GM04504 (cell line): ENCODE measurements around the gene IFNAR2.
"Not testable (repeated sequence)": the region's sequence is repeated elsewhere in the genome, so short reads cannot be mapped to it uniquely, and the experiment has no call there.

ENCODE experiments used
- DNase-seq: peaks from one replicate; pipeline ENCODE4 v3.0.0-alpha.2; 2012; ENCODE audit warnings: low read depth

The IFNAR2 gene

GRCh38 chr21:33214056-33214455, 15.7 kb upstream of the IFNAR2 start:
- no peak for DNase-seq

DNA sequence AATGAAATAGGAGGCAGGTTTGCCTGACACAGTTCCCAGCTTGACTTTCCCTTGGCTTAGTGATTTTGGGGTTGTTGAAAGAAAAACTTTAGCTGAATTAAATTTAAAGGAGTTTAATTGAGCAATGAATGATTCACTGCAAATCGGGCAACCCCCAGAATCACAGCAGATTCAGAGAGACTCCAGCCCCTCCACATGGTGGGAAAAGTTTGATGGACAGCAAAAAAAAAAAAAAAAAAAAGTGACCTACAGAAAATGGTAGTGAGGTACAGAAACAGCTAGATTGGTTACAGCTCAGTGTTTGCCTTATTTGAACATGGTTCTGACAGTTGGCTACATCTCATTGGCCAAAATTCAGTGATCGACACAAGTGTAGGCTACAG, 12.6 kb upstream of the IFNAR2 start:
- DNase-seq: no peak

DNA sequence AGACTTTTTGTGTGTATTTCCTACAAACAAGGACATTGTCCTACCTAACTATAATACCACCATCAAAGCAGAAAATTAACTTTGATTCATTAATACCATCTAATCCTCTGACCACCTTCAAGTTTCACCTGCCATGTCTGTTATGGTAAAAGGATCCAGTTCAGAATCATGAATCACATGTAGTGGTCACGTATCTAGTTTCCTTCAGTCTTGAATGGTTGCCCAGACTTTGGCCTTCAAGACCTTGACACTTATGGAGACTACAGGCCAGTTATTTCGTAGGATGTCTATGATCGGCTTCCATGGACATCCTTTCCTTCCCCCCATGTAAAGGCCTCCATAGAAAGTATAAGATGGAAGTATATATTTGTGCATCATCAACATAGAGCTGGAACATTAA, 10.4 kb upstream of the IFNAR2 start:
- no peak for DNase-seq

DNA sequence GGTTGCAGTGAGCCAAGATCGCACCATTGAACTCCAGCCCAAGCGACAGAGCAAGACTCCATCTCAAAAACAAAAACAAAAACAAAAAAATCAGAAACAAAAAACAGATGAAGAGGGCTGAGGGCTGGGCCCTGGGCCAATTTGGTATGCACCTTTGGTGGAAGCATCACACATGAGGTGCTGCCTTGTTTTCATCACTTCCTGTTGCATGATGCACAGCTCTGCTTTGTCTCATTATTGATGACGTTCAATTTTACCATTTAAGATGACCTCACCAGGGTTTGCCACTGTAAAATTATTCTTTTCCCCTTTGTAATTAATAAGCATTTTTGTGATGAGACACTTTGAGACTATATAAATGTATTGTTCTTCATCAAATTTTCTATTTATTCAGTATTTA, 9.8 kb upstream of the IFNAR2 start:
- no peak for DNase-seq

GRCh38 chr21:33225376-33225775, 4.4 kb upstream of the IFNAR2 start:
- DNase-seq: not testable (repeated sequence)

DNA sequence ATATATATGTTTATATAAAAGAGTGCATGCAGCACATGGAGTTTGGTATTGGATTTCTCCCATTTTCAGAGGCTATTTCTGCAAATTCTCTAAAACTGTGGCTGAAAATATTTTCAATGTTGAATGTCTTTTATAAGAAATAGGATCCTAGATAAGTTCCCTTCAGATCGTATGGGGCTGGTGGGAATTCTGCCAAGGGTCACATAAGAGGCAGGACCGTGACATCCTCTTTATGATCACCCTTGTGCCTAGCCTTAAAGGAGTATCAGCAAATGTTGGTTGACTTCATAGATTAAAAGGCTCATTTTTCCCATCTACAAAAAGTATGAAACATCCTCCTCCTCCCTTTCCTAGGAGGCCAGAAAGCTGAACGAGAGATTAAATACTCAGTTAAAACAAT, 1.3 kb upstream of the IFNAR2 start:
- no peak for DNase-seq

DNA sequence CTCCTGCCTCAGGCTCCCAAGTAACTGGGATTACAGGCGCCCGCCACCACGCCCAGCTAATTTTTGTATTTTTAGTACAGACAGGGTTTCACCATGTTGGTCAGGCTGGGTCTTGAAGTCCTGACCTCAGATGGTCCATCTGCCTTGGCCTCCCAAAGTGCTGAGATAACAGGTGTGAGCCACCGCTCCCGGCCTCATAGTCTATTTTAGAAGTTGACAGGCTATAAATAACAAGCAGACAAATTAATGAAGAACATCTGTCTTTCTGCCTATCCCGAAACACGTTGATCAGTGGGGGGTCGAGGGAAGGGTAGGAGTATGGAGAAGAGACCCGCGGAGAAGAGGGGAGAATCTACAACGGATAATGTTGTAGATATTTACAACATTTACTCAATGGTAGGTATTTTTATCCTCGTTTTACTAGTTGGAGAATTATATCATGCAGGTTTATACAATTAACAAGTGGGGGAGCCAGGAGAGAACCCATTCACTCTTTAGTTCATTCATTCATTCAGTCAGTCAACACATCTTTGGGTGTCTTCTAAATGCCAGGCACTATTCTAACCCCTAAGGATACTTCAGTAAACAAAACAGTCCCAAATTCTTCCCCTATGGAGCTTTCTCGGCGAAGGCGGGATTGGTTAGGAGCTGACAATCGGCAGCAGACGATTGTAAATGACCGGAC, 497 bp upstream of the IFNAR2 start:
- no peak for DNase-seq

- no peak for DNase-seq
Observed at GRCh38 chr21:33230545-33231324, 997 bp downstream of the IFNAR2 start.

DNA sequence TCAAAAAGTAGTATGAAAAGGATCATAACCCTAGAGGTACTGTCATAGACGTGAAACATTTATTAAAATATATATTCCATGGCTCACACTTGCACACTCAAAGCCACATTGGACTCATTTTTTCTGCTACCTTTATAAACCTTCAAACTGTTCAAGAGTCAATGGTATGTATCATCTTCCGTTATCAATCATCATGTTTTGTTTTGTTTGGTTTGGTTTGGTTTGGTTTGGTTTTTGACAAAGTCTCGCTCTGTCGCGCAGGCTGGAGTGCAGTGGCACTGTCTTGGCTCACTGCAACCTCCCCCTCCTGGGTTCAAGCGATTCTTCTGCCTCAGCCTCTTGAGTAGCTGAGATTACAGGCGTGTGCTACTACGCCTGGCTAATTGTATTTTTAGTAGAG, 1.8 kb downstream of the IFNAR2 start:
- no peak for DNase-seq

- DNase-seq: no peak
Observed at GRCh38 chr21:33232291-33233034, 2.7 kb downstream of the IFNAR2 start.

GRCh38 chr21:33234635-33235520, 5.1 kb downstream of the IFNAR2 start:
- DNase-seq: no peak

DNA sequence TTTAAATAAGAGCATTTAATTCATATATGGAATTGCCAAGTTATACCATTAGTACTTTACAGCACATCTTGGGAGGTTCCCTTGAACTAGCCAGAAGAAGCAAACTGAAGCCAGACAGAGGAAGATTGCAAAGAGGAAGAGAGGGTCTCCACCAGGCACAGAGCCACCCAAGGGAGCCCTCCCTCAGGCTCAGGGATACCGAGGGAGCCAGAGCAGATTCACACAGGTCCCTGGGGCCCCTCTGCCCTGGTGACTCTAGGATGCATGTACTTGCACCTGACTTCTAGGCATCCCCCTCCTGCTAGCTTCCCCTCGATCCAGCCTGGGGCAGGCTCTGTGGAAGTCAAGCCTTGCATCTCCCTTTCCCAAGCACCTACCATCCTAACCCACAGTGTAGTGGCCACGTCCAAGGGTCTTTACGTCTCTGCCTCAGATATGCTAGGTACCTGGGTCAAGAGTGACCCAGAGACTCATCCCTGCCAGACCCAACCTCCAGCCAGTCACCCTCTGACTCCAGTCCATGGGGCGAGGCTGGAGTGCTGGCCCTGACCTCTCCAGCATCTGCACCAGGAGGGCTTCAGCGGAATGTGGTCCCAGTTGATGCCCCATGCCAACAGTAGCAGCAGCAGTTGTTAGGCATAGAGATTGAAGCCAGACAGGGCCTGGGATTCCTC, 6.4 kb downstream of the IFNAR2 start:
- no peak for DNase-seq

- no peak for DNase-seq
Observed at GRCh38 chr21:33236766-33237165, 7.0 kb downstream of the IFNAR2 start.

DNA sequence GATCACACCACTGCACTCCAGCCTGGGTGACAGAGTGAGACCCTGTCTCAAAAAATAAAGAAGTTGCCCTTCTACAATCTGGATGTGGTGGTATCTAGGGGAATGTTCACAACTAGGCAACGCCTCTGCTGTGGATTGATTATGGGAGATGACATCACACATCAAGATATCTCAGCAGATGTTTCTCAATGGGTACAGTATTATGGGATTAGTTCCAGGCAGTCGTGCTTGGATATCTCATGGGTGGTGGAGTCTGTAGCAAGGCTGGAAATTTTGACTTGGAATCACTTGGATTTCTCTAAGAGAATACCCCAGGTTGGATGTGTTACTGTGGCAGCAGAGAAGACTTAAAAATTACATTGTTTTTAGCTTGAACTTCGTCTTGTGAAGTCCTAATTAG, 7.7 kb downstream of the IFNAR2 start:
- no peak for DNase-seq

DNA sequence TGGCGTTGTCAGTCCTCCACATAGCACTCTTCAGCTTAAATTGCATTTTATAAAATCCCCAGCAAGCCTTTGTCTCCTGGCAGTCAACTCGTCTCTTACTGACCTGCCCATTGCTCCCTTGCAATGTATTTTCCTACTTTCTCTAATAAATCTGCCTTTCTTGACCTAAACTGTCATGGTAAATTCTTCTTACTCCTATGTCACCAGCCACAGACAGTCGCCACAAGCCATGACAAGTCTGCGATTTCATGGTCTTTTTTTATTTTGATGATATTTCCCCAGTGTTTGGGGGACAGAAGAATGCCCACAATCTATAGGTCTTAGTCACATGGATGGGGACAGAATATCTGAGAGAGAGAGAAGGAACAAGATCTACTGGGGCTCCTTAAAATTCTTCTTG, 8.4 kb downstream of the IFNAR2 start:
- no peak for DNase-seq

DNA sequence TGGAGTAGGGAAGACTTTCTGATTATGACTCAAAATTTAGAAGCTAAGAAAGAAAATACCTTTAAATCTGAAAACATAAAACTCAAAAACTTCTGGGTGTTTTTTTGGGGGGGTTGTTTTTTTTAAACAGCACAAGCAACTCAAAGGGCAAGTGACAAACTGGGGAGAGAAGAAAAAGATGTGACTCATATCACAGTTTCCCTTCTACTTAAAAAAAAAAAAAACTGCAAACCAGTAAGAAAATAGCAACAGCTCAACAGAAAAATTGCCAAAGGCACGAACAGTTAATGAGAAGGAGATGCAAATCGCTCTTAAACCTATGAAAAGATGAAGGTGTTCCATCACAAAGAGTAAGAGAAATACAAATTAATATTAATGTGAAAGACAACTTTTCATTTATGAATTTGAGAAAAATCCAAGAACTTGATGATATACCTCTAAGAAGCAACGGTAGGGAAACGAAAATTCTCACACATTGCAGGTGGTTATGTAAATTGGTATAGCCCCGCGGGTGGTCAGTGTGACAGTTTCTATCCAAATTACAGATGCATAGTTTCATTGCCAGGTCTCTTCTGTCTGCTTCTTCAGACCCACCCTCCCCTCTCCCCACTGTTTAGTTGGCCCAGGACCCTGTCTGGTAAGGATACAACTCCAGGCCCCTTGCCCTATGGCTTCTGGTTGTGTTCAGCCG, 9.0 kb downstream of the IFNAR2 start:
- no peak for DNase-seq

DNA sequence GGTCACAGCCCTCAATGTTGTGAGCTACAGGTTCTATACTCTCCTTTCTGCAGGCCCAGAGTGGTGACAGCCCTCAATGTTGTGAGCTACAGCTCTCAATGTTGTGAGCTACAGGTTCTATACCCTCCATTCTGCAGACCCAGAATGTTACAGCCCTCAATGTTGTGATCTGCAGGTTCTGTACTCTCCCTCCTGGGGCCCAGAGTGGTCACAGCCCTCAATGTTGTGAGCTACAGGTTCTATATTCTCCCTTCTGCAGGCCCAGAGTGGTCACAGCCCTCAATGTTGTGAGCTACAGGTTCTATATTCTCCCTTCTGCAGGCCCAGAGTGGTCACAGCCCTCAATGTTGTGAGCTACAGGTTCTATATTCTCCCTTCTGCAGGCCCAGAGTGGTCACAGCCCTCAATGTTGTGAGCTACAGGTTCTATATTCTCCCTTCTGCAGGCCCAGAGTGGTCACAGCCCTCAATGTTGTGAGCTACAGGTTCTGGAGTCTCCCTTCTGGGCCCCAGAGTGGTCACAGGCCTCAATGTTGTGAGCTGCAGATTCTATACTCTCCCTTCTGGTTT, 9.9 kb downstream of the IFNAR2 start:
- not testable (repeated sequence) for DNase-seq

- DNase-seq: no peak
Observed at GRCh38 chr21:33240404-33240803, 10.7 kb downstream of the IFNAR2 start.

DNA sequence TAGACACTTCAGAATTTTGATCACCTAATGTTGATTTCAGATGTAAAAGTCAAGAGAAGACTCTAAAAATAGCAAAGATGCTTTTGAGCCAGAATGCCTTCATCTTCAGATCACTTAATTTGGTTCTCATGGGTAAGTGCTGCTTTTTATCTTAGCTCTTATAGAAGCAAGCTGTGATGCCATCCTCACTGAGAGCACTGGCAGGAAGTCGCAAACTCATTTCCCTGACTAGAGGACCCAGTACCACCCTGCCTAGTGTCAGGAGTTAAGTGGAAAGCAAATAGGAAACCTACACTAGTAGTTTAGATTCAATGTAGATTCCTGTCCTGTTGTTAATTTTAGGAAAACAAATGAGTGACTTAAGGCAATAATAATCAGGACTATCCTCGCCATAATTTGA, 12.1 kb downstream of the IFNAR2 start:
- no peak for DNase-seq

- not testable (repeated sequence) for DNase-seq
Observed at GRCh38 chr21:33242846-33243245, 13.1 kb downstream of the IFNAR2 start.
